Ecto neural progenitor cell (in vitro differentiated cells): Measurements from ENCODE around the gene PRPS1.
A peak's percentile ranks its signal among the peaks of the same experiment; 100 is the strongest.
"Not testable (repeated sequence)": the region's sequence is repeated elsewhere in the genome, so short reads cannot be mapped to it uniquely, and the experiment has no call there.

Experiments
- DNase-seq: peaks from one replicate; pipeline ENCODE4 v3.0.0-alpha.2; 2018; ENCODE audit warnings: low spot score

Gene PRPS1

GRCh38 chrX:107627838-107628661, at the start of gene PRPS1:
PRPS1 (plus strand) TSS chrX:107628510; CDS start chrX:107628629, 119 bp downstream.
- DNase-seq, result peak; percentile 95

- DNase-seq, result no peak
These were observed 48.4 kb upstream of the PRPS1 start for GRCh38 chrX:107579956-107580355.

GRCh38 chrX:107581923-107582322, 46.4 kb upstream of the PRPS1 start:
- no peak for DNase-seq

GRCh38 chrX:107589243-107589642, 39.1 kb upstream of the PRPS1 start:
- DNase-seq, result no peak

GRCh38 chrX:107596651-107597050, 31.7 kb upstream of the PRPS1 start:
- DNase-seq, result no peak

GRCh38 chrX:107597264-107597663, 31.0 kb upstream of the PRPS1 start:
- no peak for DNase-seq

GRCh38 chrX:107597791-107598190, 30.5 kb upstream of the PRPS1 start:
- DNase-seq, result no peak

GRCh38 chrX:107599450-107599861, 28.9 kb upstream of the PRPS1 start:
- DNase-seq, result no peak

GRCh38 chrX:107600366-107600765, 27.9 kb upstream of the PRPS1 start:
- no peak for DNase-seq

GRCh38 chrX:107601326-107601725, 27.0 kb upstream of the PRPS1 start:
- DNase-seq, result no peak

GRCh38 chrX:107601759-107602158, 26.6 kb upstream of the PRPS1 start:
- no peak for DNase-seq

- DNase-seq, result no peak
These were observed 25.5 kb upstream of the PRPS1 start for GRCh38 chrX:107602694-107603239.

GRCh38 chrX:107603429-107604159, 24.7 kb upstream of the PRPS1 start:
- no peak for DNase-seq

GRCh38 chrX:107609061-107609460, 19.2 kb upstream of the PRPS1 start:
- DNase-seq, result not testable (repeated sequence)

GRCh38 chrX:107610667-107611066, 17.6 kb upstream of the PRPS1 start:
- DNase-seq, result no peak

GRCh38 chrX:107619885-107620322, 8.4 kb upstream of the PRPS1 start:
- DNase-seq, result no peak

GRCh38 chrX:107624893-107625292, 3.4 kb upstream of the PRPS1 start:
- no peak for DNase-seq

- DNase-seq, result no peak
These were observed 2.6 kb upstream of the PRPS1 start for GRCh38 chrX:107625739-107626138.

GRCh38 chrX:107626481-107626880, 1.8 kb upstream of the PRPS1 start:
- DNase-seq, result no peak

- no peak for DNase-seq
These were observed 1.4 kb upstream of the PRPS1 start for GRCh38 chrX:107626916-107627315.

- peak; percentile 63 for DNase-seq
These were observed 591 bp downstream of the PRPS1 start for GRCh38 chrX:107628662-107629539.

- no peak for DNase-seq
These were observed 1.2 kb downstream of the PRPS1 start for GRCh38 chrX:107629540-107629909.
